ENCODE data around the gene ZNF839. TPM values are rescaled to one million over a fixed set of nuclear protein-coding genes. Genes with fewer than 3 reads are reported as not detected.
"Not testable (repeated sequence)": the region's sequence is repeated elsewhere in the genome, so short reads cannot be mapped to it uniquely, and the experiment has no call there.

ZNF839 gene
- total RNA-seq, 1 donor from 2014 or later, result 12.1 TPM

GRCh38 chr14:102342238-102342637 is 22.7 kb downstream of the ZNF839 start:
- no peak for DNase-seq

- DNase-seq, result no peak
Observed at GRCh38 chr14:102344084-102344483, 24.5 kb downstream of the ZNF839 start.

DNA sequence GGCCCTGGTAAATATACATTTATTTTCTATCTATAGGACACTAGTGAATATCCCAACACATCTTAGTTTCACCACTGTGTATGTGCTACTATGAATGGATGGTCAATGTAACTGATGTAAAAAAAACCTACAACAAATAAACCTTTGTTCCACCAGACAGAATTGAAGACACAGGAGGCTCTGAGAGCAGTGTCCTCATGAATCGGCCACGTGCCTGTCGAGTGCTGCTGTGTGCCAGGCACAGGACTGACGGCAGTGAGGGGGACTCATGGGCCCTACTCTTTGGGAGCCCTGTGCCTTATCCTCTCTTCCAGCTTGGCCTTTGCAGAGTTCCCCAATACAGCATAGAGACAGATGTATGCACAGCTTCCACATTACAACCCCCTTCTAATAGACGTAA is 24.9 kb downstream of the ZNF839 start:
- DNase-seq, result no peak

- DNase-seq, result no peak
Observed at GRCh38 chr14:102345232-102345631, 25.7 kb downstream of the ZNF839 start.

- no peak for DNase-seq
Observed at GRCh38 chr14:102346645-102347044, 27.1 kb downstream of the ZNF839 start.

DNA sequence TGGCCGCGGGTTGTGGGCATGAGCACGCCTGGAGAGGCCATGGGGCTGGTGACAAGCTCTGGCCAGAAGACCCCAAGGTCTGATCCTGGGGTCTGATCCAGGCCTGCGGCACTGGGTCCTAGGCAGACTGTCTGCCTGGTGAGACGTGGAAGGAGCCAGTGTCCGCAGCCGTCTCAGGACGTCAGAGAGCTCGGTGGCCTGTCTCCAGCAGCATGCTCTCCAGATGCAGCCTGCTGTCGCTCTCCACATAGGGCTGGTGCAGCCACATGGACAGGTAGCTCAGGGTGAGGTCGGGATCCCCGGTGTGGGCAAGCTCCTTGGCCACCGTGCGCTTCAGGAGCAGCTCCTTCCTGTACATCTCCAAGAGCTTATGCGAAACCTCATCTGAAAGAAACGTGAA is 28.8 kb downstream of the ZNF839 start:
- no peak for DNase-seq

GRCh38 chr14:102351023-102351422 is 31.5 kb downstream of the ZNF839 start:
- DNase-seq, result no peak

GRCh38 chr14:102351593-102351992 is 32.0 kb downstream of the ZNF839 start:
- DNase-seq, result not testable (repeated sequence)

DNA sequence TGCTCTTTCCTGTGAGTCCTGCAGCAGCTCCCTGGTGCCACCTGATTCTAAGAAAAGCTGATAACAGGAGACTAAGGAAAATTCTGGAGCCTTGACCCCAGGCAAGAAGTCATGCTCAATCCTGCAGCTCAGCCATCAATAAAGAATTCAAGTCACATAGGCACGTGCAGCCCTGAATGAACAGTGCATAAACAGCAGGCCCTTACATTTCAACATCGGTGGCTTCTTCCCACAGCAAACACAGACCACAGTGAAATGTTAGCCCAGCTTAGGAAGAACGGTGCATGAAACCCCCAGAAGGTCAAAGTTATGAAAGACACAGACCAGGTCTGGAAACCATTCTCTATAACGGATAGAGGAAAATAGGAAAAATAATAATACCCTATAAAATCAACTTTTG is 32.7 kb downstream of the ZNF839 start:
- DNase-seq, result no peak

GRCh38 chr14:102353126-102353619 is 33.6 kb downstream of the ZNF839 start:
- DNase-seq, result no peak

DNA sequence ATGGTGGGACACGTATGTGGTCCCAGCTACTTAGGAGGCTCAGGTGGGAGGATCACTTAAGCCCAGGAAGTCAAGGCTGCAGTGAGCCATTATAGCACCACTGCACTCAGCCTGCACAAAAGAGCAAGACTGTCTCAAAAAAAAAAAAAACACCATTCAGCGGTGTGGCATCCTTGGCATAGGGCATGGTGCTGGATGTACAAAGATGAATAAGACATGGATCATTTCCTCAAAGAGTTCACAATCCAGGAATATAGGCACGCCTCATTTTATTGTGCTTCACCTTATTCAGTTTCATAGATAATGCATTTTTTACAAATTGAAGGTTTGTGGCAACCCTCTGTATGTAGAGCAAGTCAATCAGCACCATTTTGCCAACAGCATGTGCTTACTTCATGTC is 36.7 kb downstream of the ZNF839 start:
- DNase-seq, result no peak

- no peak for DNase-seq
Observed at GRCh38 chr14:102359341-102359740, 39.8 kb downstream of the ZNF839 start.

GRCh38 chr14:102360388-102360787 is 40.8 kb downstream of the ZNF839 start:
- no peak for DNase-seq

GRCh38 chr14:102362084-102362483 is 42.5 kb downstream of the ZNF839 start:
- no peak for DNase-seq

GRCh38 chr14:102362545-102363181 is 43.1 kb downstream of the ZNF839 start, which contains the start of the genes CINP and TECPR2:
Gene CINP (minus strand): TSS chr14:102362890. CDS start chr14:102362851, 39 bp downstream.
Gene TECPR2 (plus strand): TSS chr14:102362941. CDS start chr14:102376722, 13,781 bp downstream.
- peak; percentile 93 for DNase-seq

DNA sequence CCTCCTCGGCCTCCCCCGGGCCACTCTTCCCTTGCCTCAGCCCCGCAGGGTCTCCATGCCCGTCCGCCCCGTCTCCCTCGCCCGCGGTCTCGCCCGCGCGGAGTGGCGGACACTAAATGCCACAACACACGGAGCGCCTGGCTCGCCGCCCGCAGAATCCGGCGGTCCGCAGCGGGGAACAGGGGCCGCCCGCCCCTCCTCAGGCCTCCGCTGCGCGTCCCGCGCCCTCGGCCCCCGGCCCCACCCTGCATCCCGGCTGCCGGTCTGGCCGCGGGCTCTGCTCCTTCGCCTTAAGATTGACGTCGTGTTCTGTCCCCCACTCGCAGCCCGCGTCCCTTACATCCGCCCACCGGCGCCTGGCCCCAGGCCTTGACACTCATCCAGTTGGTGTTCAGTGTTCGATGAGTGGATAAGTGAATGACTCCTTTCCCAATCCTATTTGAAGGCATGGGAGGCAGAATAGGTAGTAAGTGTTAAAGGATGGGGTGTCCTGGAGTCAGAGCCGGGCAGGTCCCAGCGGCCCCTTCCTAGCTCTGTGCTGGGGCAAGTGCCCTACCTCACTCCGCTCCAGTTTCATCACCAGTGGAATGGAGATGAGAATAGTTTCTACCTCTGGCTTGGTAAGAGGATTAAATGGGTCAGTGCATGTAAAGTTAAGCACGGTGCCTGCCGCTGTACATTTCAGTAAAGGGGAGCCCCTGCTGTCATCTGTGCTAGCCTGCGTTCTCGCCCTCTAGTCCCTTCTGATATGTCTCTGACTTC is 43.8 kb downstream of the ZNF839 start:
- no peak for DNase-seq

- no peak for DNase-seq
Observed at GRCh38 chr14:102370305-102370809, 50.8 kb downstream of the ZNF839 start.

DNA sequence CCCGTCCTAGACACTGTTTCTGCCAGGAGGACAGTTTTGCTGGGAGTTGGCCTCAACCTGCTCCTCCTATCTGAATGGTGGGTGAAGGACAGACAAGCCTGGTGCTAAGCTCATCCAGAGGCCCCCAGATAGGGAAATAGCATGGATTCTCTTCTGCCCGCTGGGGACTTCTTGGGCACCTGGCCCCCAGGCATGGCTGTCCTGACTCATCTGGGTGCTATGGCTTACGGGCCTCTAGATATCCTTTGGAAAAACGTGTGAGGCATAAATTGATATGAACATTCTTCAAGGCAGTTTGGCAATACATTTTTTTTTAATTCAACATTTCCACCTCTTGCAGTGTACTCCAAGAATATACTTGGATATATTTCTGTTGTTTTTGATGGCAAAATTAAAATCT is 51.8 kb downstream of the ZNF839 start:
- DNase-seq, result no peak

DNA sequence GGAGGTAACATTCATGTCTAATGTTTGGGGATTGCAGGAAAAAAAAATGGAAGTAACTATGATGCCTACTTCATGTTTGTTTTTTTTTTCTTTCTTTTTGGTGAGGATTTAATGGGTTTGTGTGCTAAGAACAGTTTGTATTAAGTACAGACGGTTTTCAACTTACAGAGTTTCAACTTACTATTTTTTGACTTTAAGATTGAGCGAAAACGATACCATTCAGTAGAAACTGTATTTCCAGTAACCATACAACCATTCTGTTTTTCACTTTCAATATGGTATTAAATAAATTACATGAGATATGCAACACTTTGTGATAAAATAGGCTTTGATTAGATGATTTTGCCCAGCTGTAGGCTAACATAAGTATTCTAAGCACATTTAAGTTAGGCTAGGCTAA is 53.6 kb downstream of the ZNF839 start:
- DNase-seq, result no peak

DNA sequence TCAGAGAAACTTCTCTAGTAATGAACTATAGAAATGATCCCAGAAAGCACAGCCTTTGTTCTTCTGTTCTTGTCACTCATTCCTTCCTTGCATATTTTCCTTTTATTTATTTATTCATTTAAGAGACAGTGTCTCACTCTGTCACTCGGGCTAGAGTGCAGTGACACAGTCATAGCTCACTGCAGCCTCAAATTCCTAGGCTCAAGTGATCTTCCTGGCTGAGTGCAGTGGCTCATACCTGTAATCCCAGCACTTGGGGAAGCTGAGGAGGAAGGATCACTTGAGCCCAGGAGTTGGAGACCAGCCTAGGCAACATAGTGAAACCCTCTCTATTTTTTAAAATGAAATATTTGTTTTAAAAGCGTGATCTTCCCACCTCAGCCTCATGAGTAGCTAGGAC is 54.7 kb downstream of the ZNF839 start:
- no peak for DNase-seq

GRCh38 chr14:102375119-102375518 is 55.6 kb downstream of the ZNF839 start:
- no peak for DNase-seq

DNA sequence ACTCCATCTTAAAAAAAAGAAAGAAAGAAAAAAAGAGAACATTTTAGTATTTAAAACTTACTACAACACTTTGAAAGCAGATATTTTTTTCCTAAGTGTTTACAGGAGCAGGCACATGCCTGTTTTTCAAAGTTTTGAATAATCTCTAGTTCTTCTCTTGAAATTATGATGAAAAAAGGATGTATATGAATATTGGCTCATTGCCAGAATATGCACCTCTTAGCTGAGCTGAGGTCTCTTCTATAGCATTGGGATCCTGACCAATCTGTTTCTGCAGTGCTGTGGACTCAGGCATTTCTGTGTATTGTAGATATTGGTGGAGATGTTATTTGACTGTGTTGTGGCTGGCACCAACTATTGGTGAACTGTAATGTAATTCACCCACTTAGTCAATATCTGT is 58.1 kb downstream of the ZNF839 start:
- DNase-seq, result no peak

GRCh38 chr14:102378830-102379229 is 59.3 kb downstream of the ZNF839 start:
- DNase-seq, result no peak
